Stimulated activated CD8-positive, alpha-beta memory T cell treated with anti-CD3 and anti-CD28 coated beads, Interleukin-15, amount 100 ng/mL, for 4 hours (primary cell): ENCODE data around the gene TRAF1.
A peak's percentile ranks its signal among the peaks of the same experiment; 100 is the strongest.

ENCODE experiments used
- DNase-seq, 2 donors: peaks; one replicate each; pipeline ENCODE4 v3.0.0-alpha.2; 2020; ENCODE audit warnings: low read depth in 2 of 2

TRAF1 gene

GRCh38 chr9:120941046-120941770, 14.6 kb upstream of the TRAF1 start:
- DNase-seq: no peak

GRCh38 chr9:120940573-120940972, 14.0 kb upstream of the TRAF1 start:
- DNase-seq: no peak

- no peak for DNase-seq
Measured at GRCh38 chr9:120938851-120939250, 12.3 kb upstream of the TRAF1 start.

- DNase-seq: no peak
Measured at GRCh38 chr9:120937596-120937995, 11.0 kb upstream of the TRAF1 start.

- no peak for DNase-seq
Measured at GRCh38 chr9:120937127-120937526, 10.5 kb upstream of the TRAF1 start.

GRCh38 chr9:120936764-120937122, 10.1 kb upstream of the TRAF1 start:
- DNase-seq: no peak

GRCh38 chr9:120936011-120936763, 9.6 kb upstream of the TRAF1 start:
- DNase-seq: peak; percentile 67 to 78

- DNase-seq: no peak
Measured at GRCh38 chr9:120935383-120935857, 8.8 kb upstream of the TRAF1 start.

GRCh38 chr9:120934281-120934680, 7.7 kb upstream of the TRAF1 start:
- DNase-seq: no peak

GRCh38 chr9:120933310-120934055, 6.9 kb upstream of the TRAF1 start:
- DNase-seq: no peak

GRCh38 chr9:120932086-120932823, 5.7 kb upstream of the TRAF1 start:
- DNase-seq: no peak

- DNase-seq: peak; percentile 45 to 68
Measured at GRCh38 chr9:120931231-120932085, 4.9 kb upstream of the TRAF1 start.

GRCh38 chr9:120929229-120929791, 2.7 kb upstream of the TRAF1 start:
- no peak for DNase-seq

GRCh38 chr9:120928483-120929228, 2.1 kb upstream of the TRAF1 start:
- DNase-seq: peak; percentile 61 to 73

GRCh38 chr9:120928015-120928482, 1.5 kb upstream of the TRAF1 start:
- no peak for DNase-seq

GRCh38 chr9:120927269-120928014, 846 bp upstream of the TRAF1 start:
- DNase-seq: no peak

GRCh38 chr9:120925535-120926396, 830 bp downstream of the TRAF1 start:
- DNase-seq: peak; percentile 62 to 76
